Keratinocyte (primary cell): Measurements from ENCODE around the gene PARD3.

Experiments
- EZH2 ChIP-seq: IDR thresholded peaks from one replicate; pipeline ENCODE4 v1.6.1; 2012; ENCODE audit warnings: inconsistent platforms, mild to moderate bottlenecking, low read length, moderate library complexity
- TF ChIP-seq, protein P1 (sequence below), 3 experiments: IDR thresholded peaks in 1 of 3; conservative IDR thresholded peaks in 1 of 3; optimal IDR thresholded peaks in 1 of 3; 2 replicates in 2 of 3; 3 replicates in 1 of 3; pipeline versions ENCODE3 to v1.5.1; 2011; ENCODE audit warnings: low read length in 3 of 3, mild to moderate bottlenecking in 3 of 3, moderate library complexity in 2 of 3, control low read depth in 1 of 3, inconsistent platforms in 1 of 3; ENCODE audit not compliant: insufficient read depth in 2 of 3; ENCODE audit errors: extremely low read depth in 1 of 3

DNA sequence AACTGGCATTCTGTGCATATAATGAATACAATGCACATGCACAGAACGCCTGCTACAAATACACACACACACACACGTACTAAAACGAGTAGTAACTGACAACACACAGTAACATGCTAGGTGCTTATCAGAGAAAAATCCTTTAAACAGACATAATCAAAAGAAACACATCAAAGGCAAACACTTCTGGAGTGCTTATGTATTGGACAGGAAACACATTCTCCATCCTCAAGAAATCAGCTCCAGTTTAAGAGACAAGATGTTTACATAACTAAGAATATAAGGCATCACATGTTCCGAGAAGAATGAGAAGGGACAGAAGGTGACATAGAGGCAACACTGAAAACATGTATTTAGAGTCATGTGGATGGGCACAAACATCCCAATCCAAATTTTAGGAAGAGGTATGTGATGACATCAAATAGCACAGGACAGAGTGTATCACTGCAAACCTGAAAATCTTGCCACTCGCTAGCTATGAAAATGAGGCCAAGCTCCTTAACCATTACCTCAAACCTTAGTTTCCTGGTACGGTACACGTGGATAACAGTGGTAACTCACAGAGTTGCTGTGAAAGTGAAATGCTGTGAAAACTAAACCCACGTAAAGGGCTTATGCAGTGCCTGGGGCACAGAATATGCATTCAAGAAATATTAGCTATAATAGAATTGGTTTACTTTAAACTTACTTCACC, 619.6 kb downstream of the PARD3 start:
- TF ChIP-seq, protein P1, sequence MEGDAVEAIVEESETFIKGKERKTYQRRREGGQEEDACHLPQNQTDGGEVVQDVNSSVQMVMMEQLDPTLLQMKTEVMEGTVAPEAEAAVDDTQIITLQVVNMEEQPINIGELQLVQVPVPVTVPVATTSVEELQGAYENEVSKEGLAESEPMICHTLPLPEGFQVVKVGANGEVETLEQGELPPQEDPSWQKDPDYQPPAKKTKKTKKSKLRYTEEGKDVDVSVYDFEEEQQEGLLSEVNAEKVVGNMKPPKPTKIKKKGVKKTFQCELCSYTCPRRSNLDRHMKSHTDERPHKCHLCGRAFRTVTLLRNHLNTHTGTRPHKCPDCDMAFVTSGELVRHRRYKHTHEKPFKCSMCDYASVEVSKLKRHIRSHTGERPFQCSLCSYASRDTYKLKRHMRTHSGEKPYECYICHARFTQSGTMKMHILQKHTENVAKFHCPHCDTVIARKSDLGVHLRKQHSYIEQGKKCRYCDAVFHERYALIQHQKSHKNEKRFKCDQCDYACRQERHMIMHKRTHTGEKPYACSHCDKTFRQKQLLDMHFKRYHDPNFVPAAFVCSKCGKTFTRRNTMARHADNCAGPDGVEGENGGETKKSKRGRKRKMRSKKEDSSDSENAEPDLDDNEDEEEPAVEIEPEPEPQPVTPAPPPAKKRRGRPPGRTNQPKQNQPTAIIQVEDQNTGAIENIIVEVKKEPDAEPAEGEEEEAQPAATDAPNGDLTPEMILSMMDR (optimal IDR thresholded peaks at IDR 0.05 in 1 of 3, IDR thresholded peaks at IDR 0.05 in 1 of 3, conservative IDR thresholded peaks at IDR 0.05 in 1 of 3; ENCODE audit: extremely low read depth in 1 of 3, insufficient read depth in 2 of 3, low read length in 3 of 3) = no peak
- TF ChIP-seq EZH2 = no peak
